ENCODE results near the gene ANO1. TPM values are rescaled to one million over a fixed set of nuclear protein-coding genes. Genes with fewer than 3 reads are reported as not detected.

ANO1 gene
- total RNA-seq, 2 donors from 2014 or later = 0.33 TPM; not detected in 1

GRCh38 chr11:70079691-70080090 lies 1.6 kb downstream of the ANO1 start:
- H3K36me3 Mint-ChIP-seq = no peaks in the 10 kb centered on the region
- H3K9me3 Mint-ChIP-seq = no peaks in the 10 kb centered on the region
- ATAC-seq (no peak), DNase-seq (ENCODE audit: low spot score in 2 of 2) (no peak)
- H3K27ac Mint-ChIP-seq = no peak overlapping the region

- Mint-ChIP-seq H3K27ac (no peak overlapping the region), H3K9me3 (no peaks in the 10 kb centered on the region), H3K36me3 (no peaks in the 10 kb centered on the region)
- ATAC-seq (no peak), DNase-seq (ENCODE audit: low spot score in 2 of 2) (no peak)
Observed at GRCh38 chr11:70080763-70081162, 2.6 kb downstream of the ANO1 start.

- no peaks in the 10 kb centered on the region for H3K36me3 Mint-ChIP-seq
- no peaks in the 10 kb centered on the region for H3K9me3 Mint-ChIP-seq
- ATAC-seq = no peak
- DNase-seq (ENCODE audit: low spot score in 2 of 2) = no peak
- no peak overlapping the region for H3K27ac Mint-ChIP-seq
Observed at GRCh38 chr11:70082829-70083228, 4.7 kb downstream of the ANO1 start.

GRCh38 chr11:70084046-70084984 lies 6.2 kb downstream of the ANO1 start:
- DNase-seq (ENCODE audit: low spot score in 2 of 2) = no peak
- H3K36me3 Mint-ChIP-seq = no peaks in the 10 kb centered on the region
- H3K9me3 Mint-ChIP-seq = no peaks in the 10 kb centered on the region
- no peak for ATAC-seq
- H3K27ac Mint-ChIP-seq = no peak overlapping the region

GRCh38 chr11:70085815-70086769 lies 8.0 kb downstream of the ANO1 start:
- ATAC-seq = no peak
- DNase-seq (ENCODE audit: low spot score in 2 of 2) = no peak

GRCh38 chr11:70087446-70088167 lies 9.5 kb downstream of the ANO1 start:
- H3K9me3 Mint-ChIP-seq = no peaks in the 10 kb centered on the region
- H3K27ac Mint-ChIP-seq = no peak overlapping the region
- no peaks in the 10 kb centered on the region for H3K36me3 Mint-ChIP-seq
- DNase-seq (ENCODE audit: low spot score in 2 of 2) (no peak), ATAC-seq (no peak)

More at GRCh38 chr11:70085815-70086769, 8.0 kb downstream of the ANO1 start:
- H3K27ac Mint-ChIP-seq = no peak overlapping the region
- no peaks in the 10 kb centered on the region for H3K36me3 Mint-ChIP-seq
- H3K9me3 Mint-ChIP-seq = no peaks in the 10 kb centered on the region

- Mint-ChIP-seq H3K9me3 (no peaks in the 10 kb centered on the region), H3K27ac (no peak overlapping the region), H3K36me3 (no peaks in the 10 kb centered on the region)
- DNase-seq (ENCODE audit: low spot score in 2 of 2) = no peak
- ATAC-seq = no peak
Observed at GRCh38 chr11:70088735-70089250, 10.7 kb downstream of the ANO1 start.

GRCh38 chr11:70089631-70090030 lies 11.5 kb downstream of the ANO1 start:
- H3K36me3 Mint-ChIP-seq = no peaks in the 10 kb centered on the region
- DNase-seq (ENCODE audit: low spot score in 2 of 2) (no peak), ATAC-seq (no peak)
- no peaks in the 10 kb centered on the region for H3K9me3 Mint-ChIP-seq
- no peak overlapping the region for H3K27ac Mint-ChIP-seq

GRCh38 chr11:70090961-70091381 lies 12.9 kb downstream of the ANO1 start:
- no peak for ATAC-seq
- H3K9me3 Mint-ChIP-seq = no peaks in the 10 kb centered on the region
- H3K27ac Mint-ChIP-seq = no peak overlapping the region

GRCh38 chr11:70091638-70092037 lies 13.5 kb downstream of the ANO1 start:
- no peak for ATAC-seq
- H3K9me3 Mint-ChIP-seq = no peaks in the 10 kb centered on the region
- no peak overlapping the region for H3K27ac Mint-ChIP-seq
- no peak for DNase-seq (ENCODE audit: low spot score in 2 of 2)
- H3K36me3 Mint-ChIP-seq = no peaks in the 10 kb centered on the region

More at GRCh38 chr11:70090961-70091381, 12.9 kb downstream of the ANO1 start:
- no peak for DNase-seq (ENCODE audit: low spot score in 2 of 2)
- no peaks in the 10 kb centered on the region for H3K36me3 Mint-ChIP-seq

GRCh38 chr11:70092959-70093715 lies 15.0 kb downstream of the ANO1 start:
- Mint-ChIP-seq H3K27ac (no peak overlapping the region), H3K36me3 (no peaks in the 10 kb centered on the region), H3K9me3 (no peaks in the 10 kb centered on the region)
- no peak for DNase-seq (ENCODE audit: low spot score in 2 of 2)
- ATAC-seq = no peak

GRCh38 chr11:70095541-70096252 lies 17.6 kb downstream of the ANO1 start:
- ATAC-seq (no peak), DNase-seq (ENCODE audit: low spot score in 2 of 2) (no peak)
- no peaks in the 10 kb centered on the region for H3K9me3 Mint-ChIP-seq
- no peak overlapping the region for H3K27ac Mint-ChIP-seq
- H3K36me3 Mint-ChIP-seq = no peaks in the 10 kb centered on the region

- no peak overlapping the region for H3K27ac Mint-ChIP-seq
- DNase-seq (ENCODE audit: low spot score in 2 of 2) (no peak), ATAC-seq (no peak)
- H3K9me3 Mint-ChIP-seq = no peaks in the 10 kb centered on the region
- H3K36me3 Mint-ChIP-seq = no peaks in the 10 kb centered on the region
Observed at GRCh38 chr11:70097783-70098563, 19.9 kb downstream of the ANO1 start.

GRCh38 chr11:70098936-70099335 lies 20.8 kb downstream of the ANO1 start:
- Mint-ChIP-seq H3K27ac (no peak overlapping the region), H3K36me3 (no peaks in the 10 kb centered on the region), H3K9me3 (no peaks in the 10 kb centered on the region)
- no peak for ATAC-seq
- DNase-seq (ENCODE audit: low spot score in 2 of 2) = no peak
